VCaP (cell line): ENCODE data around the gene SLC8A3.

Source experiments
- H3K27ac ChIP-seq: fragments of 450-650 bp; 2 replicates; pipeline ENCODE4 v1.5.1; 2017
- CTCF ChIP-seq: fragments of 450-650 bp; conservative IDR thresholded peaks from 2 replicates; pipeline ENCODE4 v1.5.1; 2017; ENCODE audit warnings: mild to moderate bottlenecking, moderate library complexity

SLC8A3 gene

GRCh38 chr14:70084226-70084625 is 104.5 kb downstream of the SLC8A3 start:
- H3K27ac ChIP-seq = no peak overlapping the region
- TF ChIP-seq CTCF = no peak

GRCh38 chr14:70082394-70082793 is 106.4 kb downstream of the SLC8A3 start:
- no peak overlapping the region for H3K27ac ChIP-seq
- no peak for TF ChIP-seq CTCF

GRCh38 chr14:70080076-70080475 is 108.7 kb downstream of the SLC8A3 start:
- no peak for TF ChIP-seq CTCF
- H3K27ac ChIP-seq = no peak overlapping the region

- no peak for TF ChIP-seq CTCF
- no peak overlapping the region for H3K27ac ChIP-seq
Measured at GRCh38 chr14:70078329-70078728, 110.4 kb downstream of the SLC8A3 start.

GRCh38 chr14:70077720-70078119 is 111.0 kb downstream of the SLC8A3 start:
- TF ChIP-seq CTCF = no peak
- no peak overlapping the region for H3K27ac ChIP-seq

- TF ChIP-seq CTCF = no peak
- no peak overlapping the region for H3K27ac ChIP-seq
Measured at GRCh38 chr14:70077005-70077404, 111.7 kb downstream of the SLC8A3 start.

- H3K27ac ChIP-seq = no peak overlapping the region
- TF ChIP-seq CTCF = peak; percentile 92
Measured at GRCh38 chr14:70073924-70074566, 114.7 kb downstream of the SLC8A3 start.
